HG02840 (cell line): ENCODE results near the gene MAP1LC3A.

Source experiments
- ATAC-seq: cut with Tn5 transposase; IDR thresholded peaks from one replicate; pipeline ENCODE4 v1.9.1; 2021; ENCODE audit warnings: mild to moderate bottlenecking, moderate library complexity, moderate number of reproducible peaks; ENCODE audit not compliant: unreplicated experiment, low FRiP score

The MAP1LC3A gene

DNA sequence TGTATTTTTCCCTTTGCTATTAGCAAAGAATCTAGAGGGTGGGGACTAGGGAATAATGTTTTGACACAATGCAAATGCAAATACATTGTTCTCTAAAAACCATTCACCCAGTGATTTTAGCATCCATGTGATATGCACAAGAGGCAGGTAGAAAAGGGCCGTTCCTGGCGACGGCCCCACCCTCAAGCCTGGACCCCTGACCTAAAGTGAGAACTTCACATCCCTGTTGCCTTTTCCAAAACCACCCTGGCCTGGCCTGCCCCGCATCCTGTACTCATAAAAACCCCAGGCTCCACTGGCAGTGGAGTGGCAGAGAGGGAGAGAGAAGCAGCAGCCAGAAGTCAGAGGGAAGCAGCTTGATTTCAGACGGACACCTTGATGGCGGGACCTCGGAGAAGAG is 48.5 kb downstream of the MAP1LC3A start:
- ATAC-seq: no peak
